Epithelial cell of proximal tubule (primary cell): Measurements from ENCODE around the gene ATG16L1. TPM values are rescaled to one million over a fixed set of nuclear protein-coding genes. Genes with fewer than 3 reads are reported as not detected.

ENCODE experiments used
- DNase-seq: peaks from one replicate; pipeline ENCODE4 v3.0.0-alpha.2; 2011; ENCODE audit warnings: low read depth
- H3K4me3 ChIP-seq: 2 replicates; pipeline ENCODE4 v1.5.1; 2011; ENCODE audit warnings: low read depth, mild to moderate bottlenecking, low read length
- total RNA-seq: library from RNA; depleted of rRNA; stranded (reverse); fragments of >200 nt; gene quantifications from 2 replicates; pipeline ENCODE4 v1.2.3, GENCODE V29; 2015
- TF ChIP-seq, protein P1 (sequence below): conservative IDR thresholded peaks from 2 replicates; pipeline ENCODE4 v1.5.1; 2012; ENCODE audit warnings: low read depth, mild to moderate bottlenecking, low read length

The ATG16L1 gene
- total RNA-seq, 1 donor from 2014 or later: 29.9 TPM

DNA sequence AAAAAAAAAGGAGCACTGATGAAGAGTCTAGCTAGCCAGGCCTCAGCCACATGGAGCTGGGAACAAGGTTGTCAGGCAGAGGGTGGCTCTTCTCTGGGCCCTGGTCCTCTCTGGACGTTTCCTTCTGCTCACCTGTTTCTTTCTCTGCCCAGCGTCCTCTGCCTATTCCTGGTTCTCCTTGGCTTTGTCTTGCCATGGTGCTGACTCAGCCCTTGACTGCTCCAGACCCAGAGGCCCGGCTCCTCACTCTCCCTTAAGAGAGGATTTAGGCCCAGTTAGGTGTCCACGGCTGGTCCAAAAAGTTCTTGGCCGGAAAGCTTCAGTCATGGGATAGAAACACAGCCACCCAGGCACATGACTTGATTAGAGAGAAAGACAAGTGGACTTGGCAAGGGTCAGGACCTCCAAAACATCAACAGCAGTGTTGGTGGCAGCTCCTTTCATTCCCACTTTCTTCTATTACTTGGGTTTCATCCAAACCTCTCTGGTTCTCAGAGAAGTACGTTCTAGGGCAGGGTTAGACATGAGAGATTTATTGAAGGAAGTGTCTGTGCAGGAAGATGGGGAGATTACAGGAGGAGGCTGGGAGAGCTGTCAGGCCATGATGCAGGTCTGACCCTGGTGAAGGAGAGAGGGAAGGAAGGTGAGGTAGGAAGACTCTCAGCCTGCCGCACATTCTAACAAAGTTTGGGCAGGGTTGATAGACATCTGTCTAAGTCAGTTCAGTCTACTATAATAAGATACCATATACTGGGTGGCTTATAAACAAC, 14.5 kb upstream of the ATG16L1 start:
- H3K4me3 ChIP-seq: no peak overlapping the region
- TF ChIP-seq, protein P1, sequence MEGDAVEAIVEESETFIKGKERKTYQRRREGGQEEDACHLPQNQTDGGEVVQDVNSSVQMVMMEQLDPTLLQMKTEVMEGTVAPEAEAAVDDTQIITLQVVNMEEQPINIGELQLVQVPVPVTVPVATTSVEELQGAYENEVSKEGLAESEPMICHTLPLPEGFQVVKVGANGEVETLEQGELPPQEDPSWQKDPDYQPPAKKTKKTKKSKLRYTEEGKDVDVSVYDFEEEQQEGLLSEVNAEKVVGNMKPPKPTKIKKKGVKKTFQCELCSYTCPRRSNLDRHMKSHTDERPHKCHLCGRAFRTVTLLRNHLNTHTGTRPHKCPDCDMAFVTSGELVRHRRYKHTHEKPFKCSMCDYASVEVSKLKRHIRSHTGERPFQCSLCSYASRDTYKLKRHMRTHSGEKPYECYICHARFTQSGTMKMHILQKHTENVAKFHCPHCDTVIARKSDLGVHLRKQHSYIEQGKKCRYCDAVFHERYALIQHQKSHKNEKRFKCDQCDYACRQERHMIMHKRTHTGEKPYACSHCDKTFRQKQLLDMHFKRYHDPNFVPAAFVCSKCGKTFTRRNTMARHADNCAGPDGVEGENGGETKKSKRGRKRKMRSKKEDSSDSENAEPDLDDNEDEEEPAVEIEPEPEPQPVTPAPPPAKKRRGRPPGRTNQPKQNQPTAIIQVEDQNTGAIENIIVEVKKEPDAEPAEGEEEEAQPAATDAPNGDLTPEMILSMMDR: no peak
- no peak for DNase-seq

- no peak for DNase-seq
- no peak overlapping the region for H3K4me3 ChIP-seq
- TF ChIP-seq, protein P1: no peak
These were observed 10.6 kb upstream of the ATG16L1 start for GRCh38 chr2:233240897-233241296.

GRCh38 chr2:233241803-233242202, 9.7 kb upstream of the ATG16L1 start:
- H3K4me3 ChIP-seq: no peak overlapping the region
- TF ChIP-seq, protein P1: no peak
- no peak for DNase-seq

- no peak overlapping the region for H3K4me3 ChIP-seq
- TF ChIP-seq, protein P1: no peak
- DNase-seq: no peak
These were observed 9.1 kb upstream of the ATG16L1 start for GRCh38 chr2:233242231-233242927.

DNA sequence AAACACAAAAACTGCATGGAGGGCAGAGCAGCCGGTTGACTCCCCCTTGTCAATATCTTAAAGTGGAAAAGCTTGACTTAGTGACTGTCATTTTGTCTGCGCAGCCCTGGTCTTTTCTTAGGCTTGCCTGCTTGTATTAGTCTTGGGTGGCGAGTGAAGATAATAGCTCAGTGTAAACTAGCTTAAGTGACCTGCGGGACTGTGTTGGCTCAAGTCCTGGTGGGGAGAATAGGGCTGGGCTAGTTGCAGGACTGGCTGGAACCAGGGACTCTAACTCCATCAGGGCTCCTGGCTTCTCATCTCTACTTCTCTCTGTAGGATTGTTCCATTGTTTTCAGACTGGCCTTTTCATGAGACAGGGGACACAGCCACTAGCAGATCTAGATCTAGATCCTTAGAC, 8.1 kb upstream of the ATG16L1 start:
- TF ChIP-seq, protein P1: no peak
- DNase-seq: no peak
- no peak overlapping the region for H3K4me3 ChIP-seq

- TF ChIP-seq, protein P1: no peak
- H3K4me3 ChIP-seq: no peak overlapping the region
- DNase-seq: no peak
These were observed 6.7 kb upstream of the ATG16L1 start for GRCh38 chr2:233244818-233245217.
